ENCODE data around the gene ROPN1B. TPM values are rescaled to one million over a fixed set of nuclear protein-coding genes. Genes with fewer than 3 reads are reported as not detected.
A peak's percentile ranks its signal among the peaks of the same experiment; 100 is the strongest.

ROPN1B gene
- total and polyA plus RNA-seq, 2 experiments from 2014 or later = not detected

GRCh38 chr3:125957674-125958510 lies 11.1 kb upstream of the ROPN1B start:
- Histone ChIP-seq H3K27me3 (ENCODE audit: insufficient read depth) (peaks cover 10% of the 10 kb centered on the region), H3K27ac (ENCODE audit: low read depth) (no peak overlapping the region), H3F3A (replicated peaks; ENCODE audit: low read depth) (no peaks in the 10 kb centered on the region), H3K36me3 (ENCODE audit: insufficient read depth) (no peaks in the 10 kb centered on the region), H2AFZ (peak overlapping the region; percentile 86; the same call in 1 of the 2 replicates), H3K4me2 (peak overlapping the region; percentile 81), H4K20me1 (replicated peaks; ENCODE audit: insufficient read depth) (no peaks in the 10 kb centered on the region), H3K4me1 (ENCODE audit: insufficient read depth) (no peaks in the 10 kb centered on the region), H3K4me3 (peak overlapping the region; percentile 53), H3K9me2 (ENCODE audit: insufficient read depth) (no peaks in the 10 kb centered on the region), H3K79me2 (replicated peaks; ENCODE audit: insufficient read depth) (no peaks in the 10 kb centered on the region)
- H3K9me3 Mint-ChIP-seq = peaks cover 5% of the 10 kb centered on the region; the same call in 2 of the 3 replicates
- H3K27me3 Mint-ChIP-seq (ENCODE audit: insufficient read depth, low read depth, poor library complexity) = peaks cover 9% of the 10 kb centered on the region
- ATAC-seq = peak; percentile 59
- no peaks in the 10 kb centered on the region for H3K36me3 Mint-ChIP-seq (ENCODE audit: low read depth)
- no peaks in the 10 kb centered on the region for H3K4me1 Mint-ChIP-seq
- H3K27ac Mint-ChIP-seq = no peak overlapping the region
- DNase-seq (ENCODE audit: low spot score) = peak; percentile 42
- TF ChIP-seq ETS1 (IDR thresholded peaks at IDR 0.05) (no peak), NANOG (IDR thresholded peaks at IDR 0.05; ENCODE audit: borderline replicate concordance) (no peak), ZNF114 (CRISPR knock-in tag; IDR thresholded peaks at IDR 0.05) (no peak), ZNF462 (CRISPR knock-in tag; IDR thresholded peaks at IDR 0.05) (no peak), EZH2 (IDR thresholded peaks at IDR 0.05; ENCODE audit: low read depth, unreplicated experiment) (no peak), STAT1 (IDR thresholded peaks at IDR 0.05; ENCODE audit: unreplicated experiment) (no peak)
- H3K4me3 Mint-ChIP-seq = peak overlapping the region; percentile 58

All from GM23338 (cell line).